AG04449 (cell line): Measurements from ENCODE around the gene IL1RL2.
A peak's percentile ranks its signal among the peaks of the same experiment; 100 is the strongest.

Source experiments
- CTCF ChIA-PET: fragments of 350-600 bp; formaldehyde crosslinking; extraction: SDS; loops from one replicate; lab custom pipeline; 2021; ENCODE audit warnings: antibody characterized with exemption; lab: Yijun Ruan, JAX
- POLR2A ChIA-PET: fragments of 400-600, 350-600 bp; formaldehyde crosslinking; extraction: SDS; loops from one replicate; lab custom pipeline; 2020; ENCODE audit warnings: antibody characterized with exemption, inconsistent platforms; lab: Yijun Ruan, JAX
- DNase-seq: peaks from one replicate; pipeline ENCODE4 v3.0.0-alpha.2; 2010; ENCODE audit warnings: low read depth, low spot score
- H3K4me3 ChIP-seq: 2 replicates; pipeline ENCODE4 v1.5.1; 2011; ENCODE audit warnings: low read depth, mild to moderate bottlenecking, control low read depth, low read length
- TF ChIP-seq, protein P1 (sequence below): IDR thresholded peaks from one replicate; pipeline ENCODE4 v1.5.1; 2011; ENCODE audit warnings: mild to moderate bottlenecking, moderate library complexity, low read length, control low read depth, inconsistent platforms; ENCODE audit not compliant: insufficient read depth; ENCODE audit errors: missing control alignments

Gene IL1RL2

GRCh38 chr2:102235491-102235890 lies 48.7 kb downstream of the IL1RL2 start:
- TF ChIP-seq, protein P1, sequence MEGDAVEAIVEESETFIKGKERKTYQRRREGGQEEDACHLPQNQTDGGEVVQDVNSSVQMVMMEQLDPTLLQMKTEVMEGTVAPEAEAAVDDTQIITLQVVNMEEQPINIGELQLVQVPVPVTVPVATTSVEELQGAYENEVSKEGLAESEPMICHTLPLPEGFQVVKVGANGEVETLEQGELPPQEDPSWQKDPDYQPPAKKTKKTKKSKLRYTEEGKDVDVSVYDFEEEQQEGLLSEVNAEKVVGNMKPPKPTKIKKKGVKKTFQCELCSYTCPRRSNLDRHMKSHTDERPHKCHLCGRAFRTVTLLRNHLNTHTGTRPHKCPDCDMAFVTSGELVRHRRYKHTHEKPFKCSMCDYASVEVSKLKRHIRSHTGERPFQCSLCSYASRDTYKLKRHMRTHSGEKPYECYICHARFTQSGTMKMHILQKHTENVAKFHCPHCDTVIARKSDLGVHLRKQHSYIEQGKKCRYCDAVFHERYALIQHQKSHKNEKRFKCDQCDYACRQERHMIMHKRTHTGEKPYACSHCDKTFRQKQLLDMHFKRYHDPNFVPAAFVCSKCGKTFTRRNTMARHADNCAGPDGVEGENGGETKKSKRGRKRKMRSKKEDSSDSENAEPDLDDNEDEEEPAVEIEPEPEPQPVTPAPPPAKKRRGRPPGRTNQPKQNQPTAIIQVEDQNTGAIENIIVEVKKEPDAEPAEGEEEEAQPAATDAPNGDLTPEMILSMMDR, result peak; percentile 38
- POLR2A ChIA-PET, result no interaction called here
- H3K4me3 ChIP-seq, result no peak overlapping the region
- CTCF ChIA-PET, result interaction anchor here (0.8 to 12.5 kb wide), 12 partner anchors 12 to 356 kb away, joined by 3 to 206 read pairs (median 4); partner anchors contain the start of gene IL18R1
- no peak for DNase-seq

GRCh38 chr2:102236132-102236531 lies 49.3 kb downstream of the IL1RL2 start:
- no peak overlapping the region for H3K4me3 ChIP-seq
- TF ChIP-seq, protein P1, result no peak
- ChIA-PET CTCF (interaction anchor here (1.0 to 12.5 kb wide), 10 partner anchors 50 to 357 kb away, joined by 3 to 206 read pairs (median 6); partner anchors contain the start of gene IL18R1), POLR2A (no interaction called here)
- DNase-seq, result no peak

DNA sequence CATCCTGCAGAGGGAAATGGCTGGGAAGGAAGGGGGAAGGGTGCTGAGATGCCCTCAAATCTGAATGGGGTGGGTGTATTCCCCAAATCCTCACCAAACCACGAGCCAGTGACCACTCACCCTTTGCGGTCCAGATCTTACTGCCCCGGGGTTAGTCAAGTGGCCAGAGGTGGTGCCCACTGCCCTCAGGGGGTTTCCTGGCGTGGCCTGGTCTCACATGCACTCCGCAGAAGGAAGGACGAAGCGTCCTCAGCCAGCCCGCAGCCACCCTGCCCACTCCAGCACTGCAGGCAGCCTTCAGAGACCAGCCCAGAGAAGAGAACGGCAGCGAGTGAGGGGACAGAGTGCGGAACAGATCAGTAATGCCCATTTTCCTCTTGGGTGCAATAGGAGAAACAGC lies 50.4 kb downstream of the IL1RL2 start:
- POLR2A ChIA-PET, result no interaction called here
- TF ChIP-seq, protein P1, result no peak
- no peak overlapping the region for H3K4me3 ChIP-seq
- no peak for DNase-seq
- CTCF ChIA-PET, result interaction anchor here (1.1 to 12.5 kb wide), 4 partner anchors 213 to 353 kb away, joined by 3 to 206 read pairs (median 58); no protein-coding TSS in a partner anchor

DNA sequence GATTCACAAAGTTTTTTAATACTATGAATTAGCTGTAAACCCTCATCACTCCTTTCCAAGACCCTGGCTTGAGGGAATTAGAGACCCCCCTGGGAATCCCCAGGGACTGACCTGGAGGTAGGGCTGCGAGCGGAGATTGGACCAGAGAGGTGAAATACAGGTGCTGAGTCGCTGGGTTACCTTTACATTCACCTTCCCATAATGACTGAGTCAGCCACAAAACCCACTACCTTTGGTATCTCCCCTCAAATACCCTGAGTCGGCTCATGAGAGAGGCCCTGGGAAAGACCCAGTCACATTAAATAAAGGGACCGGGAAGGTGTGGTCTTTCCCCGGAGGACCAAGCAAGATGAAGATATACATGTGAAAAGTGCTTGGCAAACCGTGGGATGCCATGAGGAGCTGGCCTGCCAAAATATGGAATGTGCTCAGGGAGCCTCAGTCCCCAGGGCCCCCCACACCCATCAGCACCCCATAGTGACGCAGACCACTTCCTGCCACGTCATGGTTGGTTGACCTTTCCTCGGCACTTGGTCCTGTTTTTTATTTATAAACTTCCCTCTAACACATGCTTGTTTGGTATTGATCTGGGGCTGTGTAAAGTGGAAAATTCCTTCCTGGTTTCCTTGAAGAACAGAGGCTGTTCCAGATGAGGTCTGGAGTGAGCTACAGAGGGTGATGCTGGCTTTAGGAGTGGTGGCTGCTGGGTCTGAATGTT lies 51.4 kb downstream of the IL1RL2 start:
- ChIA-PET POLR2A (no interaction called here), CTCF (interaction anchor here (1.1 to 12.5 kb wide), 10 partner anchors 13 to 354 kb away, joined by 3 to 206 read pairs (median 46); partner anchors contain the start of genes IL18R1 and IL1RL2)
- DNase-seq, result no peak
- no peak overlapping the region for H3K4me3 ChIP-seq
- TF ChIP-seq, protein P1, result no peak

DNA sequence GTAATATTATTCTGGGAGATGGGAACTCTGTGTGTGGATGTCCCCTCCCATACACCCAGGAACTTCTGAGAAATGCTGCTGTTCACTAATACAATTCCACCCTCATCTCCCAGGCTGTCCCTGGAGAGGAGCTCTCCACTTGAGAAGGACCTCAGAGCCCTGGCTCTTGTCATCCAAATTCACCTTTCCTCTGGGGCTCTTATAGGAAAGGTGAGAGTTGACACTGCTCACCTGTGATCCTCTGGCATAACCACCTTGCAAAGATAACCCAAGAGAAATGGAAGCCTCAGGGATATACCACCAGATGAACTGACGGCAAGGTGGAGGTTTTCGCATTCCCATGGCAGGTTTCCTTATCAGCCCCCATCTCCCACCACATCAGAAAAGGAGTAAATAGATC lies 52.0 kb downstream of the IL1RL2 start:
- H3K4me3 ChIP-seq, result no peak overlapping the region
- TF ChIP-seq, protein P1, result no peak
- CTCF ChIA-PET, result interaction anchor here (0.9 to 12.5 kb wide), 13 partner anchors 13 to 355 kb away, joined by 3 to 206 read pairs (median 30); partner anchors contain the start of genes IL18R1 and IL1RL2
- no peak for DNase-seq
- POLR2A ChIA-PET, result no interaction called here

DNA sequence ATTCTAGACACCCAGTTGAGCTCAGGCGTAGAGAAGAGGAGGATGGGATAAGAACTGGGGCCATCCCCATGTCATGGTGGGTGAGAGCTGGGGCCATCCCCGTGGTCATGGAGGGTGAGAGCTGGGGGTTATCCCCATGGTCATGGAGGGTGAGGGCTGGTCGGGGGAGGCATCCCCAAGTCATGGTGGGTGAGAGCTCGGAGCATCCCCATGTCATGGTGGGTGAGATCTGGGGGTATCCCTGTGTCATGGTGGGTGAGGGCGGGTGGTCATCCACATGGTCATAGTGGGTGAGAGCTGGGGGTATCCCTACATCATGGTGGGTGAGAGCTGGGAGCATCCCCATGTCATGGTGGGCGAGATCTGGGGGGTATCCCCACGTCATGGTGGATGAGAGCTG lies 52.5 kb downstream of the IL1RL2 start:
- ChIA-PET CTCF (interaction anchor here (0.9 to 12.5 kb wide), 33 partner anchors 12 to 360 kb away, joined by 3 to 206 read pairs (median 10); partner anchors contain the start of genes IL18R1 and IL1RL2), POLR2A (no interaction called here)
- TF ChIP-seq, protein P1, result no peak
- DNase-seq, result no peak
- H3K4me3 ChIP-seq, result no peak overlapping the region
